Body of pancreas (tissue), 4 donors: ENCODE data around the gene PSMG1.

ENCODE experiments used
- CTCF ChIP-seq, 7 experiments: fragments of 450-650 bp in 4 of 7; fragments of 200-600 bp in 3 of 7; sonication (generic) in 3 of 7; IDR thresholded peaks; one replicate each; pipeline ENCODE4 v1.5.1; 2016 to 2019; ENCODE audit warnings: antibody characterized with exemption in 7 of 7
- POLR2A ChIP-seq, 3 donors: fragments of 450-650 bp; IDR thresholded peaks; one replicate each; pipeline ENCODE4 v1.6.1; 2016; ENCODE audit warnings: antibody characterized with exemption in 3 of 3, mild to moderate bottlenecking in 2 of 3

GRCh38 chr21:39188521-39189139, 5.4 kb upstream of the PSMG1 start:
- TF ChIP-seq POLR2A (IDR thresholded peaks at IDR 0.05): no peak
- no peak for TF ChIP-seq CTCF (IDR thresholded peaks at IDR 0.05)
